Activated CD4-positive, alpha-beta memory T cell treated with anti-CD3 and anti-CD28 coated beads for 36 hours (primary cell): ENCODE results near the gene TAAR9. TPM values are rescaled to one million over a fixed set of nuclear protein-coding genes. Genes with fewer than 3 reads are reported as not detected.

Experiments
- CTCF ChIA-PET: fragments of 350-600 bp; sonication (Branson Sonifier 250); formaldehyde crosslinking; loops from one replicate; lab custom pipeline; 2021; ENCODE audit warnings: antibody characterized with exemption, inconsistent platforms; lab: Charles Lee
- POLR2A ChIA-PET: fragments of 350-600 bp; sonication (Branson Sonifier 250); formaldehyde crosslinking; loops from one replicate; lab custom pipeline; 2021; ENCODE audit warnings: antibody characterized with exemption; lab: Charles Lee
- DNase-seq: peaks from one replicate; pipeline ENCODE4 v3.0.0-alpha.2; 2020
- H3K27ac Mint-ChIP-seq: one replicate; pipeline ENCODE4 v1.8.0; 2021; ENCODE audit warnings: mixed read lengths
- H3K27me3 Mint-ChIP-seq: one replicate; pipeline ENCODE4 v1.8.0; 2021; ENCODE audit warnings: mixed read lengths
- H3K36me3 Mint-ChIP-seq: one replicate; pipeline ENCODE4 v1.8.0; 2021; ENCODE audit warnings: mixed read lengths
- H3K4me1 Mint-ChIP-seq: one replicate; pipeline ENCODE4 v1.8.0; 2021; ENCODE audit warnings: low read depth, mixed read lengths
- H3K4me3 Mint-ChIP-seq: one replicate; pipeline ENCODE4 v1.8.0; 2021; ENCODE audit warnings: mild to moderate bottlenecking, mixed read lengths
- H3K9me3 Mint-ChIP-seq: one replicate; pipeline ENCODE4 v1.8.0; 2021; ENCODE audit warnings: mixed read lengths
- intact Hi-C: fragments of 100-400 bp; cut with micrococcal nuclease; formaldehyde crosslinking; loops from one replicate; pipeline ENCODE4 v1.15.1; 2023
- total RNA-seq, 2 experiments: library from RNA; stranded (reverse); gene quantifications; one replicate each; pipeline ENCODE4 v1.2.3, GENCODE V29; 2021

Gene TAAR9
- not detected for total RNA-seq

GRCh38 chr6:132537977-132538376 lies at the start of gene TAAR9:
TSS of gene TAAR9 (plus strand) at chr6:132538277. CDS start at chr6:132538290, 13 bp downstream.
- peaks cover 13% of the 10 kb centered on the region for H3K27me3 Mint-ChIP-seq
- H3K4me3 Mint-ChIP-seq = no peak within 1 kb of the TSS
- POLR2A ChIA-PET = no interaction called here
- DNase-seq = no peak
- intact Hi-C loops = no loop called here
- H3K27ac Mint-ChIP-seq = no peak within 1 kb of the TSS
- H3K36me3 Mint-ChIP-seq = no peaks in the 10 kb centered on the region
- CTCF ChIA-PET = interaction anchor here (1.2 to 2.6 kb wide), 3 partner anchors 8 to 258 kb away, joined by 4 to 11 read pairs (median 4); partner anchors contain the start of gene STX7
- H3K4me1 Mint-ChIP-seq = no peaks in the 10 kb centered on the region
- H3K9me3 Mint-ChIP-seq = peaks cover 3% of the 10 kb centered on the region

- ChIA-PET POLR2A (no interaction called here), CTCF (interaction anchor here (1.2 to 10.1 kb wide), 3 partner anchors 188 to 209 kb away, joined by 3 to 287 read pairs (median 3); no protein-coding TSS in a partner anchor)
- peaks cover 9% of the 10 kb centered on the region for H3K36me3 Mint-ChIP-seq
- peaks cover 21% of the 10 kb centered on the region for H3K4me1 Mint-ChIP-seq
- H3K4me3 Mint-ChIP-seq = no peak overlapping the region
- no peak overlapping the region for H3K27ac Mint-ChIP-seq
- intact Hi-C loops = loop anchor here (10.0 kb wide), 1 partner anchor 85 kb away; the partner anchor contains the start of gene MOXD1
- DNase-seq = no peak
- H3K27me3 Mint-ChIP-seq = no peaks in the 10 kb centered on the region
- H3K9me3 Mint-ChIP-seq = peaks cover 4% of the 10 kb centered on the region
Observed at GRCh38 chr6:132489376-132489775, 48.7 kb upstream of the TAAR9 start.

GRCh38 chr6:132490024-132490423 lies 48.1 kb upstream of the TAAR9 start:
- Mint-ChIP-seq H3K4me1 (peaks cover 28% of the 10 kb centered on the region), H3K9me3 (peaks cover 4% of the 10 kb centered on the region), H3K4me3 (no peak overlapping the region), H3K36me3 (peaks cover 15% of the 10 kb centered on the region), H3K27me3 (no peaks in the 10 kb centered on the region), H3K27ac (no peak overlapping the region)
- intact Hi-C loops = loop anchor here (10.0 kb wide), 2 partner anchors 125 to 865 kb away; partner anchors contain the start of gene MED23
- no peak for DNase-seq
- POLR2A ChIA-PET = no interaction called here
- CTCF ChIA-PET = interaction anchor here (1.2 to 10.1 kb wide), 3 partner anchors 189 to 210 kb away, joined by 3 to 287 read pairs (median 3); no protein-coding TSS in a partner anchor

- H3K4me3 Mint-ChIP-seq = no peak overlapping the region
- ChIA-PET POLR2A (no interaction called here), CTCF (interaction anchor here (1.2 to 10.1 kb wide), 3 partner anchors 189 to 211 kb away, joined by 3 to 287 read pairs (median 3); no protein-coding TSS in a partner anchor)
- H3K27ac Mint-ChIP-seq = no peak overlapping the region
- H3K27me3 Mint-ChIP-seq = no peaks in the 10 kb centered on the region
- peaks cover 34% of the 10 kb centered on the region for H3K4me1 Mint-ChIP-seq
- peaks cover 15% of the 10 kb centered on the region for H3K36me3 Mint-ChIP-seq
- DNase-seq = no peak
- intact Hi-C loops = loop anchor here (10.0 kb wide), 2 partner anchors 126 to 866 kb away; partner anchors contain the start of gene MED23
- peaks cover 4% of the 10 kb centered on the region for H3K9me3 Mint-ChIP-seq
Observed at GRCh38 chr6:132490478-132491204, 47.4 kb upstream of the TAAR9 start.

- intact Hi-C loops = loop anchor here (10.0 kb wide), 2 partner anchors 127 to 867 kb away; partner anchors contain the start of gene MED23
- H3K9me3 Mint-ChIP-seq = peaks cover 4% of the 10 kb centered on the region
Observed at GRCh38 chr6:132491303-132491702, 46.8 kb upstream of the TAAR9 start.

GRCh38 chr6:132491881-132492280 lies 46.2 kb upstream of the TAAR9 start:
- Mint-ChIP-seq H3K9me3 (peaks cover 4% of the 10 kb centered on the region), H3K4me3 (no peak overlapping the region), H3K27me3 (no peaks in the 10 kb centered on the region), H3K27ac (no peak overlapping the region), H3K4me1 (peaks cover 46% of the 10 kb centered on the region), H3K36me3 (peaks cover 15% of the 10 kb centered on the region)
- no peak for DNase-seq
- CTCF ChIA-PET = no interaction called here
- intact Hi-C loops = loop anchor here (10.0 kb wide), 2 partner anchors 127 to 867 kb away; partner anchors contain the start of gene MED23
- POLR2A ChIA-PET = no interaction called here

More at GRCh38 chr6:132491303-132491702, 46.8 kb upstream of the TAAR9 start:
- peak; percentile 33 for DNase-seq
- H3K27me3 Mint-ChIP-seq = no peaks in the 10 kb centered on the region
- H3K27ac Mint-ChIP-seq = no peak overlapping the region
- H3K36me3 Mint-ChIP-seq = peaks cover 15% of the 10 kb centered on the region
- peaks cover 41% of the 10 kb centered on the region for H3K4me1 Mint-ChIP-seq
- no peak overlapping the region for H3K4me3 Mint-ChIP-seq
- CTCF ChIA-PET = no interaction called here
- POLR2A ChIA-PET = no interaction called here

- peak overlapping the region; percentile 2 for H3K27ac Mint-ChIP-seq
- intact Hi-C loops = loop anchor here (1.0 to 10.0 kb wide), 4 partner anchors 18 to 870 kb away; partner anchors contain the start of genes MED23 and STX7
Observed at GRCh38 chr6:132494954-132495353, 43.1 kb upstream of the TAAR9 start.

GRCh38 chr6:132495604-132496079 lies 42.4 kb upstream of the TAAR9 start:
- no peak for DNase-seq
- intact Hi-C loops = loop anchor here (1.0 to 10.0 kb wide), 4 partner anchors 18 to 871 kb away; partner anchors contain the start of genes MED23 and STX7
- peaks cover 28% of the 10 kb centered on the region for H3K36me3 Mint-ChIP-seq
- H3K4me1 Mint-ChIP-seq = peaks cover 45% of the 10 kb centered on the region
- peaks cover 4% of the 10 kb centered on the region for H3K9me3 Mint-ChIP-seq
- peak overlapping the region; percentile 14 for H3K4me3 Mint-ChIP-seq
- ChIA-PET CTCF (interaction anchor here (1.2 to 5.4 kb wide), 7 partner anchors 10 to 216 kb away, joined by 3 to 42 read pairs (median 6); partner anchors contain the start of gene STX7), POLR2A (interaction anchor here (0.7 to 1.6 kb wide), 4 partner anchors 17 to 319 kb away, joined by 3 to 6 read pairs (median 4); partner anchors contain the start of genes RPS12 and STX7)
- H3K27me3 Mint-ChIP-seq = no peaks in the 10 kb centered on the region
- H3K27ac Mint-ChIP-seq = no peak overlapping the region

More at GRCh38 chr6:132494954-132495353, 43.1 kb upstream of the TAAR9 start:
- Mint-ChIP-seq H3K4me1 (peaks cover 44% of the 10 kb centered on the region), H3K9me3 (peaks cover 4% of the 10 kb centered on the region), H3K36me3 (peaks cover 24% of the 10 kb centered on the region), H3K27me3 (no peaks in the 10 kb centered on the region), H3K4me3 (no peak overlapping the region)
- no peak for DNase-seq
- ChIA-PET CTCF (interaction anchor here (1.2 to 5.4 kb wide), 4 partner anchors 11 to 216 kb away, joined by 3 to 42 read pairs (median 14); no protein-coding TSS in a partner anchor), POLR2A (interaction anchor here (1.6 kb wide), 1 partner anchor 18 kb away, joined by 6 read pairs; the partner anchor contains the start of gene STX7)

- ChIA-PET POLR2A (interaction anchor here (1.2 kb wide), 1 partner anchor 16 kb away, joined by 4 read pairs; the partner anchor contains the start of gene STX7), CTCF (interaction anchor here (1.5 to 5.4 kb wide), 5 partner anchors 11 to 217 kb away, joined by 3 to 42 read pairs (median 9); partner anchors contain the start of gene STX7)
- no peak for DNase-seq
- Mint-ChIP-seq H3K27ac (no peak overlapping the region), H3K27me3 (no peaks in the 10 kb centered on the region), H3K36me3 (peaks cover 33% of the 10 kb centered on the region), H3K4me1 (peaks cover 48% of the 10 kb centered on the region), H3K9me3 (peaks cover 4% of the 10 kb centered on the region), H3K4me3 (no peak overlapping the region)
- intact Hi-C loops = loop anchor here (5.0 to 10.0 kb wide), 3 partner anchors 132 to 872 kb away; partner anchors contain the start of gene MED23
Observed at GRCh38 chr6:132496519-132497180, 41.4 kb upstream of the TAAR9 start.

- intact Hi-C loops = loop anchor here (5.0 to 10.0 kb wide), 3 partner anchors 134 to 874 kb away; partner anchors contain the start of gene MED23
- no peak overlapping the region for H3K27ac Mint-ChIP-seq
- H3K36me3 Mint-ChIP-seq = peaks cover 35% of the 10 kb centered on the region
- peaks cover 45% of the 10 kb centered on the region for H3K4me1 Mint-ChIP-seq
- DNase-seq = no peak
- no peak overlapping the region for H3K4me3 Mint-ChIP-seq
- peaks cover 1% of the 10 kb centered on the region for H3K9me3 Mint-ChIP-seq
- no peaks in the 10 kb centered on the region for H3K27me3 Mint-ChIP-seq
- ChIA-PET POLR2A (no interaction called here), CTCF (no interaction called here)
Observed at GRCh38 chr6:132498638-132499037, 39.4 kb upstream of the TAAR9 start.

GRCh38 chr6:132499757-132500156 lies 38.3 kb upstream of the TAAR9 start:
- peaks cover 46% of the 10 kb centered on the region for H3K4me1 Mint-ChIP-seq
- DNase-seq = no peak
- POLR2A ChIA-PET = interaction anchor here (0.7 kb wide), 1 partner anchor 10 kb away, joined by 3 read pairs; no protein-coding TSS in a partner anchor
- CTCF ChIA-PET = no interaction called here
- no peak overlapping the region for H3K4me3 Mint-ChIP-seq
- peaks cover 28% of the 10 kb centered on the region for H3K36me3 Mint-ChIP-seq
- H3K9me3 Mint-ChIP-seq = no peaks in the 10 kb centered on the region
- H3K27ac Mint-ChIP-seq = no peak overlapping the region
- intact Hi-C loops = loop anchor here (5.0 to 10.0 kb wide), 3 partner anchors 135 to 875 kb away; partner anchors contain the start of gene MED23
- H3K27me3 Mint-ChIP-seq = no peaks in the 10 kb centered on the region
